AG04450 (cell line): ENCODE measurements around the gene ATP13A3. TPM values are rescaled to one million over a fixed set of nuclear protein-coding genes. Genes with fewer than 3 reads are reported as not detected.

Source experiments
- CTCF ChIA-PET: fragments of 300-600, 350-600 bp; formaldehyde crosslinking; extraction: SDS; loops from one replicate; lab custom pipeline; 2022; ENCODE audit warnings: antibody characterized with exemption, inconsistent platforms; lab: Charles Lee
- POLR2A ChIA-PET: fragments of 350-600 bp; formaldehyde crosslinking; extraction: SDS; loops from one replicate; lab custom pipeline; 2021; ENCODE audit warnings: antibody characterized with exemption, inconsistent platforms; lab: Yijun Ruan, JAX
- DNase-seq: peaks from one replicate; pipeline ENCODE4 v3.0.0-alpha.2; 2011; ENCODE audit warnings: low read depth, low spot score
- H3K27ac ChIP-seq: one replicate; pipeline ENCODE4 v1.5.1; 2012; ENCODE audit warnings: low read depth, low read length, control low read depth
- H3K27me3 ChIP-seq: one replicate; pipeline ENCODE4 v1.6.0; 2012; ENCODE audit warnings: low read length; ENCODE audit not compliant: control insufficient read depth, insufficient read depth
- H3K4me3 ChIP-seq: 2 replicates; pipeline ENCODE4 v1.5.1; 2011; ENCODE audit warnings: mild to moderate bottlenecking, low read depth, low read length, control low read depth
- H3K9me3 ChIP-seq: 2 replicates; pipeline ENCODE4 v1.5.1; 2012; ENCODE audit warnings: low read length; ENCODE audit not compliant: control insufficient read depth, insufficient read depth
- CTCF ChIP-seq: IDR thresholded peaks from 2 replicates; pipeline ENCODE4 v1.5.1; 2011; ENCODE audit warnings: low read depth, low read length, control low read depth, inconsistent platforms
- polyA plus RNA-seq: library from polyadenylated mRNA; depleted of rRNA; stranded (reverse); fragments of >200 nt; gene quantifications from 2 replicates; pipeline ENCODE4 v1.2.3, GENCODE V29; 2011

Gene ATP13A3
- polyA plus RNA-seq, 1 experiment, result 132 TPM

- TF ChIP-seq CTCF, result no peak
- H3K4me3 ChIP-seq, result no peak overlapping the region
- peaks cover 3% of the 10 kb centered on the region; the same call in 1 of the 2 replicates for H3K9me3 ChIP-seq
- no peak for DNase-seq
- CTCF ChIA-PET, result no interaction called here
- no peak overlapping the region for H3K27ac ChIP-seq
- peaks cover 35% of the 10 kb centered on the region for H3K27me3 ChIP-seq
- POLR2A ChIA-PET, result no interaction called here
These were observed 105.3 kb downstream of the ATP13A3 start for GRCh38 chr3:194381460-194381875.

DNA sequence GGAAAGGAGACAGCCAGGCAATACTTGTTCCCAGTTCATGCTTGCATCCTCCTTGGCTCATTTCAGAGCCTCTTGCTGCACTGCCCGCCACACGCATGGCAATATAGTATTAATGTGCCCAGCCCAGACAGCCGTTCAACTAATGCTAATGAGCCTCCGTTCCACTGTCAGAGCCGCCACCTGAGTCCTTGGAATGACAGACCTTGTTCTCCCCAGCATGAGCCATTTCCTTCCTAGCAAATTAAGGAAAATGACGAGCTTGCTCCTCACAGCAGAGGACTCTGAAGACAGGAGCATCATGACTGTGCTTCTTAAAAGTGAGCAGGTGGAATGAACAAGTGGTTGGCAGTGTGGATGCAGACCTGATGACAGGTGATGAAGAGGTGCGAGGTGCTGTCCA lies 106.5 kb downstream of the ATP13A3 start:
- Histone ChIP-seq H3K27ac (no peak overlapping the region), H3K27me3 (peaks cover 27% of the 10 kb centered on the region), H3K4me3 (no peak overlapping the region), H3K9me3 (no peaks in the 10 kb centered on the region; the same call in 1 of the 2 replicates)
- CTCF ChIA-PET, result interaction anchor here (1.6 kb wide), 1 partner anchor 15 kb away, joined by 5 read pairs; no protein-coding TSS in a partner anchor
- no peak for TF ChIP-seq CTCF
- POLR2A ChIA-PET, result no interaction called here
- DNase-seq, result no peak

- ChIA-PET CTCF (interaction anchor here (1.3 to 1.6 kb wide), 2 partner anchors 16 to 64 kb away, joined by 3 to 5 read pairs; no protein-coding TSS in a partner anchor), POLR2A (interaction anchor here (0.6 kb wide), 1 partner anchor 17 kb away, joined by 3 read pairs; no protein-coding TSS in a partner anchor)
- no peak for DNase-seq
- Histone ChIP-seq H3K27me3 (peaks cover 23% of the 10 kb centered on the region), H3K9me3 (no peaks in the 10 kb centered on the region; the same call in 1 of the 2 replicates), H3K27ac (no peak overlapping the region), H3K4me3 (no peak overlapping the region)
- no peak for TF ChIP-seq CTCF
These were observed 107.2 kb downstream of the ATP13A3 start for GRCh38 chr3:194379651-194380050.

DNA sequence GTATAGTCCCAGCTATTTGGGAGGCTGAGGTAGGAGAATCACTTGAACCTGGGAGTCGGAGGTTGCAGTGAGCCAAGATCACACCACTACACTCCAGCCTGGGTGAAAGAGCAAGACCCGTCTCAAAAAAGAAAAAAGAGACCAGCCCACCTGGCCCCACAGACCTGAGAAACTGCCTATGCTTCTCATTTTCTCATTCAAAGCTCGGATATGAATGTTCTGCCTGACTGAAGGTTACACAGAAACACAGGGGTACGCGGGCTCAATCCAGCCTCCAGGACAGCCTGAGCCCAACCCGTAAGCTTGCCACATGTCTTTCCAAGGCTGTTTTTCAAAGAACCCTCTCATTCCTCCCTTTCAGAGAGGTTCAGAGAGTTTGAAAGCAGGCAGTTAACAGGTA lies 107.6 kb downstream of the ATP13A3 start:
- DNase-seq, result no peak
- no peaks in the 10 kb centered on the region for H3K9me3 ChIP-seq
- ChIA-PET POLR2A (interaction anchor here (0.6 kb wide), 1 partner anchor 17 kb away, joined by 3 read pairs; no protein-coding TSS in a partner anchor), CTCF (interaction anchor here (1.3 to 1.6 kb wide), 2 partner anchors 16 to 64 kb away, joined by 3 to 5 read pairs; no protein-coding TSS in a partner anchor)
- H3K27ac ChIP-seq, result no peak overlapping the region
- no peak for TF ChIP-seq CTCF
- H3K27me3 ChIP-seq, result peaks cover 20% of the 10 kb centered on the region
- H3K4me3 ChIP-seq, result no peak overlapping the region

GRCh38 chr3:194377708-194378107 lies 109.1 kb downstream of the ATP13A3 start:
- CTCF ChIA-PET, result interaction anchor here (0.7 to 2.0 kb wide), 2 partner anchors 19 to 34 kb away, joined by 3 to 9 read pairs; no protein-coding TSS in a partner anchor
- Histone ChIP-seq H3K4me3 (no peak overlapping the region), H3K27me3 (peaks cover 11% of the 10 kb centered on the region), H3K27ac (no peak overlapping the region), H3K9me3 (no peaks in the 10 kb centered on the region)
- POLR2A ChIA-PET, result no interaction called here
- no peak for TF ChIP-seq CTCF
- DNase-seq, result no peak
